H1 (cell line): ENCODE data around the gene ABHD16A. TPM values are rescaled to one million over a fixed set of nuclear protein-coding genes. Genes with fewer than 3 reads are reported as not detected.

Experiments
- BCL11A ChIP-seq, 2 experiments: IDR thresholded peaks; one replicate each; pipeline ENCODE4 v1.6.1; 2011; ENCODE audit warnings: low read depth in 2 of 2, low read length in 2 of 2, mild to moderate bottlenecking in 2 of 2
- BRCA1 ChIP-seq: IDR thresholded peaks from 2 replicates; pipeline ENCODE4 v1.6.1; 2012; ENCODE audit warnings: low read depth, low read length, improper control_type of control experiment
- PHF8 ChIP-seq: fragments of 200-600 bp; sonication (generic); conservative IDR thresholded peaks from 2 replicates; pipeline ENCODE4 v1.7.1; 2012; ENCODE audit warnings: low read depth, mild to moderate bottlenecking, inconsistent platforms, low read length, moderate library complexity
- SIX5 ChIP-seq: IDR thresholded peaks from 2 replicates; pipeline ENCODE4 v1.6.1; 2011; ENCODE audit warnings: mild to moderate bottlenecking, low read depth, low read length
- SP1 ChIP-seq: IDR thresholded peaks from 2 replicates; pipeline ENCODE4 v1.6.1; 2011; ENCODE audit warnings: low read depth, low read length
- polyA plus RNA-seq, 7 experiments: library from polyadenylated mRNA; depleted of rRNA in 3 of 7; stranded (reverse) in 5 of 7; unstranded in 2 of 7; fragments of >200 nt in 5 of 7; fragments of 200-250 nt in 2 of 7; gene quantifications; 1 replicate in 5 of 7; 2 replicates in 1 of 7; 4 replicates in 1 of 7; pipeline versions ENCODE4 v1.2.1 to v1.2.3, GENCODE V29; 2011 to 2013; ENCODE audit warnings: missing spikeins in 2 of 7, mixed read lengths in 2 of 7
- total RNA-seq: library from RNA; stranded (reverse); fragmentation: NEBNext Ultra II Directional; extraction: Animal tissue kit (Norgen Biotek cat#: 25700); gene quantifications from 2 replicates; pipeline ENCODE4 v1.2.1, GENCODE V29; 2021

ABHD16A gene
- total and polyA plus RNA-seq, 2 of the 8 experiments (the other 6 are each of a cell fraction or from before 2014, with no cell fraction given) = 32.9 to 40.2 TPM

GRCh38 chr6:31697555-31697954 lies 5.6 kb downstream of the ABHD16A start (continued):
- TF ChIP-seq PHF8 = no peak
- TF ChIP-seq SIX5 = no peak
- TF ChIP-seq SP1 = no peak
- TF ChIP-seq BRCA1 = no peak
- no peak for TF ChIP-seq BCL11A (IDR thresholded peaks at IDR 0.05; ENCODE audit: low read depth in 2 of 2, low read length in 2 of 2)
- TF ChIP-seq, all 59 proteins: peak for 0
